GM12875 (cell line): Measurements from ENCODE around the gene SPIB.
A peak's percentile ranks its signal among the peaks of the same experiment; 100 is the strongest.
"Not testable (repeated sequence)": the region's sequence is repeated elsewhere in the genome, so short reads cannot be mapped to it uniquely, and the experiment has no call there.

Source experiments
- H3K4me3 ChIP-seq: one replicate; pipeline ENCODE4 v1.5.1; 2011; ENCODE audit warnings: low read depth, low read length, control low read depth
- CTCF ChIP-seq: IDR thresholded peaks from 2 replicates; pipeline ENCODE4 v1.5.1; 2011; ENCODE audit warnings: low read depth, mild to moderate bottlenecking, control low read depth, inconsistent platforms, low read length, moderate library complexity, borderline replicate concordance; ENCODE audit not compliant: insufficient read depth

SPIB gene

DNA sequence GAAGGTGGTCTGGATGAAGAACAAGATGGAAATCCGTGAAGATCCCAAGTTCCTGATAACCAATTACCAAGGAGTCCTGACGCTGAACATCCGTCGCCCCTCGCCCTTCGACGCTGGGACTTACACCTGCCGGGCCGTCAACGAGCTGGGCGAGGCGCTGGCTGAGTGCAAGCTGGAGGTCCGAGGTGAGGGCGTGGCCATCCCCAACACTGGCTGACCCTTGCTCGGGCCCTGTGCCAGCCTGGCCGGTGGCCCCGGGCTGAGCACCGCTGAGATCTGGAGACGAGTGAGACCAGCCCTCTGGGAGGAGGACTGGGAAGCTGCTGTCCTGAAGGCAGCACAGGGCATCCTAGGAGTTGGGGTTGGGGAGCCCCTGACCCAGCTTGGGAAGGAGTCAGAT lies 45.6 kb downstream of the SPIB start:
- TF ChIP-seq CTCF = no peak
- no peak overlapping the region for H3K4me3 ChIP-seq

GRCh38 chr19:50465000-50465399 lies 46.3 kb downstream of the SPIB start:
- no peak overlapping the region for H3K4me3 ChIP-seq
- no peak for TF ChIP-seq CTCF

DNA sequence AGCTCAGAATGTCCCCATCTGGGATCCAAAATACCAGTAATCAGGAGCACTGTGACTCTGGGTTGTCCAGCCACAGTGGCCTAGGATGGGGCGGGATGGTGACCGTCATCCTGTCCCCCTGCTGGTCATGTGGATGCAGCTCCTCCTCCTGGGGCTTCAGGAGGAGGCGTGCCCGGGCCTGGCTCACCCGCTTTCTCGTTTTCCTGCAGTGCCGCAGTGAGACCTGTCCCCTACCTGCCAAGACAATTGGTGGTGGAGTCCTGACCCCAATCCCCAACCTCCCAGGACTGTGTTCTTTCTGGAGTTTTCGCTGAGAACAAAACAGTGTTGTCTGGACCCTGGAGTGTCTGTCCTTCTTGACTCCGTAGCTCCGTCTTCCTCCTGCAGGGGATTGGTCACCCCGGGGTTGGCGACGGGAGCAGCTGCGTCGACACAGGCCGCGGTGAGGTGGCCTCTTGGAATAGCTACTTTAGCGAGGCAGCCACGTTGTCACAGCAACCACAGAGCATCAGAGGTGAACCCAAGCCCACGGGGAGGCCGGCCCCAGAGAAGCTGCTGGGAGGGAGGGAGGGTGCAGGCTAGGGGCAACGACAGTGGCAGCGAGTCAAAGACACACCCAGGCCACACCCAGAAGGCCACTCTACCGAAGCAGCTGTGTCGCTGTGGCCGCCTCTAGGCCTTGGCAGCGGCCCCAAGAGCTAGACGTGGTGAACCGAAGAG lies 47.4 kb downstream of the SPIB start:
- TF ChIP-seq CTCF = 0 out of 2 replicates have a peak, but pooled peaks have one; percentile 17
- H3K4me3 ChIP-seq = no peak overlapping the region

DNA sequence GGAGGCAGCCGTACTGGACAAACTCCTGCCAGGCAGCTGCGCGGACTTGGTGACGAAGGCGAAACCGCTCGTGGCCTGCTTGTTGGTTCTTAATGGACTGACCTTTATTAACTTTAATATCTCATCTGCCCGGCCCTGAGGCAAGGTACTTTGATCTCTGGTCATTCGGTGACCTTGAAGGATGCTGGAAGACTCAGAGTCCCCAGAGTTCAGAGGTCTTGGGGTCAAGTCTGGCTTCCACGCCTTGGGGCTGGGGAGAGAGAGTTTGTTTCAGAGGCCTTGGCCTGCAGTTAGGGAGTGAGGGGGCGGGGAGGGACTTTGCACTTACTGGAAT lies 47.9 kb downstream of the SPIB start:
- TF ChIP-seq CTCF = no peak
- no peak overlapping the region for H3K4me3 ChIP-seq

DNA sequence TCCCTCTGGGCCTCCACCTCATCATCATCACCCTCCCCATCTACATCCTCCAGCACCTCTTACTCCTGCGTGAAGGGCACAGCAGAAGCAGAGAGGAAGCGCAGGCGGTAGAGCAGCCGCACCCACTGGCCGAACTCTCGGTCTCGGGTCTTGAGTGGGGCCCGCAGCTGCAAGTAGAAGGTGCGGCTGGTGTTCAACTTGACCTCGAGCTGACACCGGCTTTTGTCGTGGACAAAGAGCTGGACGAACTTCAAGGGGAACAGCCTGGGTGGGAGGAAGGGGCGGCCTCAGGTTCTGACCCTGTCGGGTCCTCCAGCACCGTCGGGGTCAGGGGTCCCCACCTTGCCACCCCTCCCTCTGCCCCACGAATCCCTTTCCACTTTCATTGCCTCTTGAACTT lies 48.8 kb downstream of the SPIB start:
- no peak for TF ChIP-seq CTCF
- H3K4me3 ChIP-seq = no peak overlapping the region

GRCh38 chr19:50468818-50469217 lies 50.1 kb downstream of the SPIB start:
- no peak for TF ChIP-seq CTCF

DNA sequence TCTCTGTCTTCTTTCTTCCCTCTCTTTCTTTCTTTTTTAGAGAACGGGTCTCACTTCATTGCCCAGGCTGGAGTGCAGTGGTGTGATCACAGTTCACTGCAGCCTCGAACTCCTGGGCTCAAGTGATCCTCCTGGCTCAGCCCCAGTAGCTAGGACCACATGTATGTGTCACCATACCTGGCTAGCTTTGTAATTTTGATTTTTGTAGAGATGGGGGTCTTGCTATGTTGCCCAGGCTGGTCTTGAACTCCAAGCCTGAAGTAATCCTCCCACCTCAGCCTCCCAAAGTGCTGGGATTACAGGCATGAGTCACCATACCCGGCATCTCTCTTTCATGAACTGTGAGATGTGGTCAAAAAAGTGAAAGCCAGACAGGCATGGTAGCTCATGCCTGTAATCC lies 54.6 kb downstream of the SPIB start:
- H3K4me3 ChIP-seq = not testable (repeated sequence)

More at GRCh38 chr19:50468818-50469217, 50.1 kb downstream of the SPIB start:
- H3K4me3 ChIP-seq = no peak overlapping the region

- TF ChIP-seq CTCF = no peak
- H3K4me3 ChIP-seq = no peak overlapping the region
Observed at GRCh38 chr19:50475101-50475568, 56.4 kb downstream of the SPIB start.
